HG03469 (cell line): ENCODE data around the gene DLX2.
"Not testable (repeated sequence)": the region's sequence is repeated elsewhere in the genome, so short reads cannot be mapped to it uniquely, and the experiment has no call there.

Experiments
- ATAC-seq: cut with Tn5 transposase; IDR thresholded peaks from one replicate; pipeline ENCODE4 v1.9.1; 2021; ENCODE audit warnings: mild to moderate bottlenecking, moderate library complexity, moderate number of reproducible peaks; ENCODE audit not compliant: unreplicated experiment

The DLX2 gene

DNA sequence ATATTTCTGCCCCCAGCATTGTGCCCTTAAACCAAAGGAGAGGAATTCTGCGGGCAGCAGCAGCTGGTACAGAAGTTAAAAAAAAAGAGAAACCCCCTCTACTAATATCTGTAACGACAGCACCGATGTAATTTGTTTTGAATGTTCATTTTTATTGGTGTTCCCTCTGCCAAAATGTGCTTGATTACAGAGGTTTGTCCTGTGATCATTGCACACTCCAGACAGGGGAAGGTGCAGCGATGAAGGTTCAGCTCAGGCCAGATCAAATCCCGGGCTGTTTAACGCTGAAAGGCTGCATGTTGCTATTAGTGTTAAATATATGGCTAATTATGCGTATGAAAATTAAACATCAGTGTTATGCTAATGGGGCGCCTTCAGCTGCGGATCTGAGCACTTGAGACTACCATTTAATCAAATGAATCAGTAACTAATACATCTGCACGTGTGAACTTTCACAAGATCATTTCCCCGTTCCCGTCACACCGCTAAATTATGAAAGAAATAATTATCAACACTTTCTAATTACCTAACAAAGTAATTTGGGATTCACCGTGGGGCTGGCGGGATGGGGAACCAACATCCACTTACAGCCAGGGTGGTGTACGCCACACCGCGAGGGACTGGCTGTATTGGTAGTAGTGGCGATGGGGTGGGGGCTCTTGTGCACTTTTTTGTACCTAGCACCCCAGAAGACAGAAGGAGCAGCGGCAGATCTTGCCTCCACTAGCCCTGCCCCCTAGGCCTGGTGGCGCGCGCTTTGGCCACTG lies 18.9 kb downstream of the DLX2 start:
- no peak for ATAC-seq

DNA sequence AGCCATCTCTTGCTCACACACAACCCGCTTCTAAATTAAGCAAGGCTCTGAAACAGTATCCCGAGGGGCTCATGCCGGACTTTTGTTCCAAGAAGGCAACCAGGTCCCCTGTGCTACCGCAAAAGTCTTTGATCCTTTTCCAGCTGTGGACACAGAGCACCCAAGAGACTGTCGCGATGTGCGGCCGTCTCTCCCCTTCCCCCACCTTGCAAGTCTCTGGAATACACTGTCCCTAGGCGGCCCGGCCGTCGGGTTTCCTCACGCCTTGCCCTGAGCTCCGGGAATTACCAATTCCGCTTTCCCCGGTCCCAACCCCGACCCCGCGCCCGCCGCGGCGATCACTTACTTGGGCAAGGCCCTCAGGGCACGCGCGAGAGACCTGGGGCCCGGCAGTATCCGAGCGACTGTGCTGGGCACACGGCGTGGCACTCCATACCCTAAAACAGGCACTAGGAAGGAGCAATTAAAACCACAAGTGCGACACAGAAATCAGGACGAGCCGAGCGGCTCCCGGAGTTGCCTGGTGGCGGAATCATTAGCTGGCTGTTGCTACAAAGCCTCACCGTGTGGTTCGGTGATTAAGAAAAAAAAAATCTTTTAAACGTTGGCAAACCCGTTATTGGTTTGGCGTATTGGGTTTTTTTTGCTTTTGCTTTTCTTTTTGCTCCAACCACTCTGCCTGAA lies 19.6 kb downstream of the DLX2 start:
- ATAC-seq = no peak

DNA sequence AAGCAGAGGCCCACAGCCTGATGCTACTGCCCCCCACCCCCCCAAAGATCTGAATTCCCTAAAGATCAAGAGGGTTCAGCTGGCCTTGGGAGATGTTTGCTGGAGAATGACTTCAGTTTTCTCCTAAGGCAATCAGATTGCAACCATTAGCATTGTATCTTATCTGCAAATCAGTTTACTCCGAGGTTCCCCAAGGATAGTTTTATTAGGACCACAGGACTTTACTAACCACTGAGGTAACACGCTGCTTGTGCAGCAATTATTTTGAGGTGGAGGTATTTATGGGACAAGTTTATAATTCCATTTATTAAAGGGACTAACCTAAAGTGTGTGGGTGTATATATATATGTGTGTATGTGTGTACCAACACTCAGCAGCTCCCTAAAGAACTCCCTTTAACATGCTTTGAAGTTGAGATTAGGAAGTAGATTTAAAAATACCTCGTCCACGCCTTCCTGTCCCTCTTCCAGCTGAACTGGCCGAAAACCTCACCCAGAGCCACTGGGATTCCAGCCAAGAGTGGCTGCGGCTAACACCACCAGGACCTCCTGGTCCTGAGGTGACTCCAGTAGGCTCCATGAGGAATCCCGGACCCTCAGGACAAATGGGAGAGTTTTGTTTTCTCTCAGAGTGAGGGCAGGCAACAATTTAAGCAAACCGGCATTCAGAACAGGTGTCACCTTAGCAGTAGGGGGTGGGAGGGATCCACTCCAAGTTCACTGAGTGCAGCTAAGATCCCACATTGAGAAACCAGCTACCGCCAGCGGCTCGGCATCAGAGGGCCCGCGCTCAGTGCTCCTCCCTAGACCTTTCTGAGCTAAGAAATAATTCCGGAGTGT lies 20.4 kb downstream of the DLX2 start:
- ATAC-seq = no peak

DNA sequence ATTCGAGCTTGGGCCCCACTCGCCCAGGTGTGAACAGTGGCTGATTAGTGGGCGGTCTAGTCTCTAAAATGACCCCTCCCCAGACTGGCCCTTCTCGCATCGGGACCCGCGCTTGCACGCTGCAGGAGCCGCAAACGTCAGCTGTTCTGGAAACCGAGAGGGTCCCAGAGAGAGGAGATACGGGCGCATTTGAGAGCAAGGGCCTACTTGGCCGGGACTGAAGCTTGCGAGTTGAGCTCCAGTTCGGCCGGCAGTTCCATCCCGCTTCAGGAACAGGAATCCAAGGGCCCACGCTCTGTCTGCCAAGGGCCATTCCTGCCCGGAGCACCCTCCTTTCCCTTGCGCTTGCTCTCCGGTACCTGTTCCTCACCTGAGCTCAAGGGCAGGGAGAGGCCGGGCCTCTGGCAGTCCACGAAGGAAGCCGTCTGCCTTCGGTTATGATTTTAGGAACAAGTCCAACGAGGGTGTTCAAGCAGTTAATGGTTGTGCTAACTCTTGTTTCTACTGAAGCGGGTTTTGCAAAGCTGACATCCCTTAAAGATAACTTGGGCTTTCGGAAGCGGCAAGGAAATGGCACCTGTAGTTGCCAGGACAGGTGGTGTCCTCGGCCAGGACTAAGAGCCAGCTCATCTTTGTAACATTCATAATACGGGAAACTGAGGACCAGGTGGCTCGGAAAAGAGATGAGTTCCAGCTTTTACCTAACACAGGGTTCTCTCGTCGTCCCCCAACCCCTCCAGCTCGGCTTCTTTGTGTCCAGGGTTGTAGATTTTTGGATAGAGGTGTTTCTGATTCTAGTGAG lies 21.3 kb downstream of the DLX2 start:
- ATAC-seq = no peak

DNA sequence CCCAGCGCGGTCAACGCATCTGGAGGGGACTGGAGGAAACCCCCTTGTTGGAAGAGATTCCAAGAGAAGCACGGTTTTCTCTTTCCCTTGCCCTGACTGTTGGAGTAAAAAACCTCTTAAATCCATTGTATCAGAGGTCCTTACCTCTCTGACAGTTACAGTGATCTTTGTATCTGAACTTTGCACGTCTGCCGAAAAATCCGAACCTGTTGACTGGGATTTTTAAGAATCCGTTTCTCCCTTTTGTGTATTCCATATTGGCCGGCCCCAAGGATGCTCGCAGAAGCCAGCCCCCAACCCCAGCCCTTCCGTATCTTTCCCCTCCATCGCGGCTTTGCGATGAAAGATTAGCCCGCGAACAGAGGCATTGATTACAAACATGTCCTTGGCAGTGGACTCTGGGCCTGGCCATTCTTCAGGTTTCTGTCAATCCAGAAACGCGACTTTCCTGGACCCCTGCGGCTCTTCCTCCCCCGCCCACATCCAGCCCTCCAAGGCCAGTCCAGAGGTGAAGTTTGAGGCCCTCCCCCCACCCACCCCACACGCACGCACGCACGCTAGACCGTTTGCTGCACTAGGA lies 22.0 kb downstream of the DLX2 start:
- ATAC-seq = no peak

DNA sequence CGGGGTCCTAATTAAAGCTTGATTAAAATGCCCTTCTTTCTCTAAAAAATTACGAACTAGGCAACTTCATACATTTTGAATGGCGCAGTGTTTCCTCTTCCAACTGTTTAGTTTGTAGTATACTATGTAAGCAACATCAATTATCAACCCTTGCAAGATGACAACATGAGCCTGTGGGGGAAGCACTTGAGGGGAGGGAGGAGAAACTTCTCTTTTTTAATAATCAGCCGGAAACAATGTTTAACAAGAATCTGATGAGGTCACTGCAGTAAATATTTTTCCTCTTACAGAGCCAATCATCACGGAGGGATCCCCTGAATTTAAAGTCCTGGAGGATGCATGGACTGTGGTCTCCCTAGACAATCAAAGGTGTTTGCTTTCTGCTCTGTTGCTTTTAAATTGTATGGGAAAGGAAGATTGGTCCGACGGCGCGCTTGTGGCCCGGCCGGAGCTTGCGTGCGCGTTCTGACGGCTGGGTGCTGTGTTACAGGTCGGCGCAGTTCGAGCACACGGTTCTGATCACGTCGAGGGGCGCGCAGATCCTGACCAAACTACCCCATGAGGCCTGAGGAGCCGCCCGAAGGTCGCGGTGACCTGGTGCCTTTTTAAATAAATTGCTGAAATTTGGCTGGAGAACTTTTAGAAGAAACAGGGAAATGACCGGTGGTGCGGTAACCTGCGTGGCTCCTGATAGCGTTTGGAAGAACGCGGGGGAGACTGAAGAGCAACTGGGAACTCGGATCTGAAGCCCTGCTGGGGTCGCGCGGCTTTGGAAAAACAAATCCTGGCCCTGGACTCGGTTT lies 22.7 kb downstream of the DLX2 start:
- ATAC-seq = no peak

DNA sequence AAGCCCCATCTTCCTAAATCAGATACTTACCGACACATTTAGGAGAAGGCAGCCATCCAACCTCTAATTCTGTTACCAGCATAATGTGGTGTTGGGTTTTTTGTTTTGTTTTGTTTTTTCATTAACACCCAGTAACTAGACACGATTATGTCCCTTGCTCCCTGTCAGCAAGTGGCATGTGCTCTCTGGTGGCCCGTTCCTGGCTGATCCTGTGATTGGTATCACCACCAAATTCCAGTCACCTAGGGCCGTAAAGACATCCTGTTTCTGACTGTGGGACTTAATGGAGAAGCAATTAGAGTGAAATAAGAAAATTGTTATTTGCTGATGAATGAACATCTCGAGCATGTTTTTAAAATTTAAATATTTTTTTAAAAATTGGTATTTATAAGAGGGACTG lies 23.3 kb downstream of the DLX2 start:
- no peak for ATAC-seq

DNA sequence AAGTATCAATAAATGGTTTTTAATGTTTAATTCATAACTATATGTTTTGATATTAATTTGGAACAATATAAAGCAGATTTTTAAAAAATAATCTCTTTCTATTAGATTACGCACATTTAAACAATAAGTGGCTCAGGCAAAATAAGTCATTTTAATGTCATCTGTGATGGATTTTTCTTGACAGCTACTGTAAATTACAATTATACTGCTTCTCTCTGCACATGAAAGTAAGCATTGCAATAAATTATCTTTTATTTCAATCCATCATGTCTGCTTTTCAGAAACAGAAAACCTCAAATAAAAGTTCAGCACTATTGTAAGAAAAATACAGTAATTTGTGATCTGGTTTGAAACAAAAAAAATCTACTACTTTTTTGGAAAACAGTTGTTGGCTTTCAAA lies 28.4 kb downstream of the DLX2 start:
- ATAC-seq = no peak

DNA sequence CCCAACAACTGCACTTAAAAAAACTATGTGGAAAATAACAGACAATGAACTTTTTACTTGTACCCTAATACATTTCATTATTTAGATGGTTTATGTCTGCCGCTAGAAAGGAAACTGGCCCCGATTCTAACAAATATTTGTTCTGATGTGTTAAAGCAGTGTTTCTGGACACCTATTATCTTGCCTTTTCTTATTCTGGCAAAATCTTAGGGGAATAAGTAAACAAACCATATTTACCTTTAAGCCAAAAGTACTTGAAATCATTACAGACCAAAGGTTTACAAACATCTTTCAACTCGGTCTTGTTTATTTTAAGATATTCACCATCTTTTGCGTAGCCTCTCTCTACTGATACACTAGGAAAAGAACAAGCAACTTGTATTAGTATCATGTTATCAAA lies 29.2 kb downstream of the DLX2 start:
- no peak for ATAC-seq

DNA sequence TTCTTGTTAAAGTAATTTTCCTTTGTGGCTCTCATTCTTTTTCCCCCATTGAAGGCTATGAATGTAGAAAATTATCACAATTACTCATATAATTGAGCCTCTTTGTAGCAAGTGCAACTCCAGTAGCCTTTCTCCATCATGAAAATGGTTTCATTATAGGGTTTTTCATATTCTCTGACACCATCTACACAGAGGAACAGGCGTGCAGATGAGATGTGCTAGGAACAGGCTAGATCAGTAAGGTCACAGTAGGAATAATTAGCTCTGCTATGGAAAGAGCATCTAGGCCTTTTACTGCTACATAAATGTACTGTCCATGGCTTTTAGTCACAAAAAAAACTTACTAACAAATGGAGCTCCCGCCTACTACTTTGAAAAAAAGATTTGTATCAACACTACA lies 30.0 kb downstream of the DLX2 start:
- no peak for ATAC-seq

DNA sequence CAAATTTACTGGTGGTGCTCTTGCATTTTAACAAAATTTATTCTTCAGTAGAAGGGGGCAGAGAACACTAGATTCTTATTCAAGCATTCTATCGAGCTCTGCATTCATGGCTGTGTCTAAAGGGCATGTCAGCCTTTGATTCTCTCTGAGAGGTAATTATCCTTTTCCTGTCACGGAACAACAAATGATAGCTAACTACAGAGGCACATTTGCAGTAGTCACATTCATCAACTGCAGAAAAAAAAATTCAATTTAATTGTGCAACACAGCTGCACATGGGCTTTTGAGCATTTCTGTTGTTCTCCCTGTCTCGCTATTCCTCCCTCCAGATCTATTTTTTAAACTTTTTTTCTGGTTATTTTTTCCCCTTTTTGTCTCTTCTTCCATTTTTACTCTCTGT lies 30.4 kb downstream of the DLX2 start:
- no peak for ATAC-seq

DNA sequence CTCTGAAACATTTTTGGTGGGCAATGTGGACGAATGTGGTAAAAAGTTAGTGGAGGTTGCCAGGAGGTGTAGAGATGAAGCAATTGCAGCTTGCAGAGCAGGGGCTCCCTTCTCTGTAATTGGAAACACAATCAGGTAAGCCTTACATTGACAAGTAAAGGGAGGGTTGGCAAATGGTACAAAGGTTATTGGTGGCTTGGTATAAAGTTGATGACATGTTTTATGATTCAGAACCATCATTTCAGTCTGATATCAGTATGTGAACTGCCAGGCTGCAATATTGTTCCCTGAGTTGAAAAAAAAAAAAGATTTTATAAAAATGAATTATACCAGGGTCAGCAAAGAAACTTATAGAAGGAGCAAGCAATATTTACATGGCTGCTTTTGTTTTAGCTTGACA lies 31.8 kb downstream of the DLX2 start:
- ATAC-seq = no peak

DNA sequence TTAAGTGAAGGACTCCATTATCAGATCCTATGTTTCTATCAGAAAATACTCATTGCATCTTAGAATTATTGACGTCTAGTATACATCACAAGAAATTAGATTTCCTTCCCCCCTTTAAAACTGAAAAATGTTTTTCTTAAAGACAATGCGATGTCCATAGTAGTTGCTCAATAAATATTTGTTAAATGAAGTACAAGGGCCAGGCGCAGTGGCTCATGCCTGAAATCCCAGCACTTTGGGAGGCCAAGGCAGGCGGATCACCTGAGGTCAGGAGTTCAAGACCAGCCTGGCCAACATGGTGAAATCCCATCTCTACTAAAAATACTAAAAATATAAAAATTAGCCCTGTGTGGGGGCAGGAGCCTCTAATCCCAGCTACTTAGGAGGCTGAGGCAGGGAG lies 34.8 kb downstream of the DLX2 start:
- not testable (repeated sequence) for ATAC-seq

DNA sequence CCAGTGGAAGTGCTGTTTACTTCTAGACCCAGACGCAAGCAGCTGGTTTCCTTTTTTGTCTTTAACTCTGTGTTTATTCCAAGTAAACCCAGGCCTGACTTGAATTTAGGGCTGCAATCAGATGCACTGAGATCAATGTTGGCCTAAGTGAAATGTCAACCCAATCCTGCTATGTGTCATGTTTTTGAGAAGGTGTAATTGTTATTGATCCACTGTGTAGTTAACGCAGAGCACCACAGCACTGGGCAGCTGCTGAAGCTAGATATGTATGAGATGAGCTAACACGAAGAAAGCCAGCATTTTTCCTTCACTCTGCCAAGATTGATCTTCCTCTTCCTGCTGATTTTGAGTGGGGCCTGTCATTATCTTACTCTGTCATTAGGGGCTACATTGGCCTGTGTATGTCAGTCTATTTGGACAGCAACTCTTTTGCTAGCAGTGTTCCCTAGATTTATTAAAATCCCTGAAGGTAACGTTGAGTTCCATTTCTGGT lies 36.3 kb downstream of the DLX2 start:
- ATAC-seq = no peak

DNA sequence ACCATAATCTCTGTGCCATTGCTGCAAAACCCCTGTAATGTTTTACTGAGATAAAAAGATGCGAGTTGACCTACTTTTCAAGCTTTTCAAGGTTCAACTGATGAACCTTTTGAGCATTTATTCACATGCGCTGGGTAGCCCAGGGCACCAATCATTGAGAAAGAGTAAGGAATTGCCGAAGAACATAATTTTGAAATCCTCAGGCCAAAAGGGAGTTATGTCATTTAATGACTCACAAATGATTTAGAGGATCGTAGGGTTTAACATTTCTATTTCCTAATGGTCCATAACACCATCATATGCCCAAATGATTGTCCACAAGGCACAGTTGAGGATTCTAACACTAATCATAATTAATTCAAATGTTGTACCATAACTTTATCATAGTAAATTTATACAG lies 37.6 kb downstream of the DLX2 start:
- ATAC-seq = no peak

DNA sequence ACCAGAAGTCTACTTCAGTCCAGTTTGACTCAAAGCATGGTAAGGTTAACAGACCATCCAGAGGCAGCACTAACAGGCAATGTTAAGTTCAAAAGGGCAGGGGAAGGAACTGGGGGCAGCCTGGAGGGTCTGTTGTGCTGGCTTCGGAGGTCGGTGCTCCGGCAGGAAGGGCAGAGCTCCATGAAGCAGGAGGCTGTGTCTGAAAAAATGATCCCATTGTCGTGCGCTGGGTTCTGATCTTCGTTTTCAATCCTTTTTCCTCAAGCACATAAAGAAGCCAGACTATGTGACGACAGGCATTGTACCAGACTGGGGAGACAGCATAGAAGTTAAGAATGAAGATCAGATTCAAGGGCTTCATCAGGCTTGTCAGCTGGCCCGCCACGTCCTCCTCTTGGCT lies 39.3 kb downstream of the DLX2 start:
- ATAC-seq = no peak

DNA sequence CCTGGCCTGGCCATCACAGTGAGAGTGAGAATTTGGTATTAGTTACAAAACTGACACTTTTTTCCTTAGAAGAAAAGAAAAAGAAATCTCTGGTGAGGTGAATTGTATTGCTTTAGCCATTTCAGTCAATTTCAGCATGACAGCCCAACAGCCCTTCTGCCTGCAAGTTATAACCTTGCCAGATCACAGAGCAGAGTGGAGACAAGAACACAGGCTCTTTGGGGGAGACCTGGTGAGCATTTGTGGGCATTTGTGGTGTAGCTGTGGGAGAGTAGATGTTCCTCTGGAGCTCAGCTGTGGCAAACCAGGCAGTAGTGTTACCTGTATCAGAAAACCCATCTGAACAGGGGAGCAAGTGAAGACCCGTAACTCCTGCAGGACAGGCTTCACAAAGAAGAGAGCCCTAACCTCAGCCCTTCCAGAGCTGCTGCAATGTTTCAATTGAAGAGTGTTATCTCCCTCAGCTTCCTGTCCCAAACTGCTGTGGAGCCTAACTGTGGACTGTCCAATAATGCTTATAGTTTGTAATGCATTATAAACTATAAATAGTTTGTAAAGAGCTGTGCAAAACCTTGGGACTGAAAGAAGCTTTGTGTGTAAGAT lies 40.2 kb downstream of the DLX2 start:
- ATAC-seq = no peak

DNA sequence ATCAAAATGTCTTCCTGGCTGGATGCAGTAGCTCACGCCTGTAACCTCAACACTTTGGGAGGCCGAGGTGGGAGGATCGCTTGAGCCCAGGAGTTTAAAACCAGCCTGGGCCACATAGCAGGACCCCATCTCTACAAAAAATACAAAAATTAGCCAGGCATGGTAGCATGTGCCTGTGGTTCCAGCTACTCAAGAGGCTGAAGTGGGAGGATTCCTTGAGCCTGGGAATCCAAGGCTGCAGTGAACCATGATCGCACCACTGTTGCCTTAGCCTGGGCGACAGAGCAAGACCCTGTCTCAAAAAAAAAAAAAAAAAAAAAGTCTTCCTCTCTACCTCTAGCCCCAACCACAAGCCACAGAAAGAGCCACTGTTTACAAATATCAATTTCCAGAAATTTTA lies 42.6 kb downstream of the DLX2 start:
- ATAC-seq = not testable (repeated sequence)

DNA sequence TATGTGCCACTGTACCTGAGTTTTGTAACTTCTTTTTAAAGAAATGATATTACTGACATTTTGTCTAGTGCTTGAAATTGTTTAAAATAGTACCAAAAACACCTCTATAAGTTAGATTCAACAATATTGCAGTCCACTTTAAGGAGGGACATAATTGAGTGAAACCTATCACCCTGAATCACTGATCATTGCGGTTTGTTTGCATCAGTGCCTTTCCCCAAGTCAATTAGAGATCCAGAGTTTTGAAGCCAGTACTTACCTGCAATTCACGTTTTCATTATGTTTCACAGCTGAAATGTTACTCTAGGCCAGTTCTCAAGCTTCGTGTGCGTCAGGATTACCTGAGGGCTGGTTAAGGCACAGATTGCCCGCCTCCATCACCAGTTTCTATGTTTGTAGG lies 44.0 kb downstream of the DLX2 start:
- ATAC-seq = no peak
